Measurements from ENCODE around the gene ZNF761. TPM values are rescaled to one million over a fixed set of nuclear protein-coding genes. Genes with fewer than 3 reads are reported as not detected.
"Not testable (repeated sequence)": the region's sequence is repeated elsewhere in the genome, so short reads cannot be mapped to it uniquely, and the experiment has no call there.

ZNF761 gene
- 8.8 TPM for polyA plus RNA-seq (2012; ENCODE audit: missing spikeins)

DNA sequence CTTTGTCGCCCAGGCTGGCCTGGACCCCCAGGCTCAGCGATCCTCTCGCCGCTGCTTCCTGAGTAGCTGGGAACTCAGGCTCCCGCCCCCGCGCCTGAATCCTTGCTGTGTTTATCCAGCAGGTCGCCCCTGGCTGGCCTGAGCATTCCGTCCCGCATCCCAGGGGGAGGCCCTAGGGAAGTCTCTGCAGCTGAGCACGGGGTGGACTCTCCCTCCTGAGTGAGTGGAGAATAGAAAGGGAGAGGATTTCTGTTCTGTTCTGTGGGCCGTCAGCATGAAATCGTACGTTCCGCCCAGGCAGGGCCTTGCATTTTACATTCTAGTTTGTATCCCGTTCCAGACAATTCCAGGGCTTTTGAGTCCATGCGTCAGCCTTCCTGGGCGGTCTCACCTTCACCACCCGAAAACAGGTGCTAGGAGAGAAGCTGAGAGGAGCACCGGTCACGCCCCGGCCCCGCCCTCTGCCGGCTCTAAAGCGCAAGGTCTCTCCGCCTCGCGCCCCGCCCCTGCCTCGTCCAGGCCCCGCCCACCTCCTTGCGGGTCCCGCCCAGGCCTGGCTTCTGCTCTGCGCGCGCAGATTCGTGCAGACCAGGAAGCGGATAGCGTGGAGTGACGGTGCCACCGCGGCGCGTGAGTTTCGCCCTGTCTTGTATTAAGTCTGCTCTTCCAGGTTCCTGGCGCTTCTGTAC is at the start of gene ZNF761:
ZNF761 (plus strand) TSS at position 586 of the 689 bp plus-strand sequence. CDS start 15,285 bp downstream, outside the sequence.
- FAIRE-seq = peak; percentile 90
- DNase-seq (ENCODE audit: insufficient read length) = peak; percentile 69
- TF ChIP-seq TAF1 (IDR thresholded peaks at IDR 0.05; ENCODE audit: borderline replicate concordance, low read depth, low read length) (peak; percentile 61; the same call in 1 of the 2 replicates), POLR2AphosphoS5 (IDR thresholded peaks at IDR 0.05; ENCODE audit: low read depth, low read length) (peak; percentile 87), POLR2A (IDR thresholded peaks at IDR 0.05; ENCODE audit: low read depth, low read length) (peak; percentile 86)

GRCh38 chr19:53388168-53388567 is 43.6 kb upstream of the ZNF761 start:
- FAIRE-seq (no peak), DNase-seq (ENCODE audit: insufficient read length) (no peak)
- TF ChIP-seq TAF1 (IDR thresholded peaks at IDR 0.05; ENCODE audit: borderline replicate concordance, low read depth, low read length) (no peak), POLR2A (IDR thresholded peaks at IDR 0.05; ENCODE audit: low read depth, low read length) (no peak), POLR2AphosphoS5 (IDR thresholded peaks at IDR 0.05; ENCODE audit: low read depth, low read length) (no peak)

GRCh38 chr19:53388904-53389303 is 42.9 kb upstream of the ZNF761 start:
- DNase-seq (ENCODE audit: insufficient read length) (no peak), FAIRE-seq (no peak)
- TF ChIP-seq TAF1 (IDR thresholded peaks at IDR 0.05; ENCODE audit: borderline replicate concordance, low read depth, low read length) (no peak), POLR2AphosphoS5 (IDR thresholded peaks at IDR 0.05; ENCODE audit: low read depth, low read length) (no peak), POLR2A (IDR thresholded peaks at IDR 0.05; ENCODE audit: low read depth, low read length) (no peak)

DNA sequence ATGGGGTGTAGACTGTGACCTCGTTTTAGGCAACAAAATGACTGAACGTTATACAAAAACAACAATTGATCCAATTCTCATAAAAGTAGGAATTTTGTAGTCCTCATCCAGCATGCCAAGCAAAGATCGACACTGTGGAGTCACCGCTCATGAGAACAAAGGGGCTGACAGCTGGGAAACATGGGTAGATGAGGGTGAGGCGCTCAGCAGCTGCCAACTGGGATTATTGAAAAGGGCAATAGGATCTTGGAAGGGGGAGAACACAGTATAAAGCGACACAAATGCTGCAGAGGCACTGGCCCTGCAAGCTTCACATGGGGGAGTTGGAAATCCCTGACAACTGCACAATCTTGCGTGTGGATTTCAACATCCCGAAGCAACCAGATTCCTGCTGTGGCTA is 42.2 kb upstream of the ZNF761 start:
- FAIRE-seq = no peak
- TF ChIP-seq POLR2AphosphoS5 (IDR thresholded peaks at IDR 0.05; ENCODE audit: low read depth, low read length) (no peak), POLR2A (IDR thresholded peaks at IDR 0.05; ENCODE audit: low read depth, low read length) (no peak), TAF1 (IDR thresholded peaks at IDR 0.05; ENCODE audit: borderline replicate concordance, low read depth, low read length) (no peak)
- no peak for DNase-seq (ENCODE audit: insufficient read length)

DNA sequence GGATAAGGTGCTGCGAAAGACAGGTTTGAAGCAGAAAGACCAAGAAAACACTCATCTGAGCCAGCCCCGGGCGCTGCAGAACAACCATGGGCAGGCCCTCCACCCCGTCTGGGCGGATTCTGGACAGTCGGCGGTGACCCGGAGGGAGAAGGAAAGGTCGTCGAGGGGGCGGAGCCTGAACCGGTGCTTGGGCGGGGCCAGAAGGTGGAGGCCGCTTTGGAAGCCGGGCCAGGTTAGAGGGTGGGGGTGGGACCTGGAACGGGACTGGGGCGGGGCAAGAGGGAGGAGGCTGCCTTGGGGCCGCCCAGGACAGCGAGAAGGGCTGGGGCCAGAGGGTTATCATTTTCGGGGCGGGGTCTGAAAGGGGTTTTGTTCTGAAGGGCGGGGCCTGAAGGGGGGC is 41.8 kb upstream of the ZNF761 start:
- FAIRE-seq (no peak), DNase-seq (ENCODE audit: insufficient read length) (no peak)
- no peak for TF ChIP-seq TAF1 (IDR thresholded peaks at IDR 0.05; ENCODE audit: borderline replicate concordance, low read depth, low read length)
- TF ChIP-seq POLR2A (IDR thresholded peaks at IDR 0.05; ENCODE audit: low read depth, low read length) = no peak
- no peak for TF ChIP-seq POLR2AphosphoS5 (IDR thresholded peaks at IDR 0.05; ENCODE audit: low read depth, low read length)

- no peak for TF ChIP-seq POLR2A (IDR thresholded peaks at IDR 0.05; ENCODE audit: low read depth, low read length)
- DNase-seq (ENCODE audit: insufficient read length) (no peak), FAIRE-seq (no peak)
Measured at GRCh38 chr19:53394522-53394973, 37.2 kb upstream of the ZNF761 start.

DNA sequence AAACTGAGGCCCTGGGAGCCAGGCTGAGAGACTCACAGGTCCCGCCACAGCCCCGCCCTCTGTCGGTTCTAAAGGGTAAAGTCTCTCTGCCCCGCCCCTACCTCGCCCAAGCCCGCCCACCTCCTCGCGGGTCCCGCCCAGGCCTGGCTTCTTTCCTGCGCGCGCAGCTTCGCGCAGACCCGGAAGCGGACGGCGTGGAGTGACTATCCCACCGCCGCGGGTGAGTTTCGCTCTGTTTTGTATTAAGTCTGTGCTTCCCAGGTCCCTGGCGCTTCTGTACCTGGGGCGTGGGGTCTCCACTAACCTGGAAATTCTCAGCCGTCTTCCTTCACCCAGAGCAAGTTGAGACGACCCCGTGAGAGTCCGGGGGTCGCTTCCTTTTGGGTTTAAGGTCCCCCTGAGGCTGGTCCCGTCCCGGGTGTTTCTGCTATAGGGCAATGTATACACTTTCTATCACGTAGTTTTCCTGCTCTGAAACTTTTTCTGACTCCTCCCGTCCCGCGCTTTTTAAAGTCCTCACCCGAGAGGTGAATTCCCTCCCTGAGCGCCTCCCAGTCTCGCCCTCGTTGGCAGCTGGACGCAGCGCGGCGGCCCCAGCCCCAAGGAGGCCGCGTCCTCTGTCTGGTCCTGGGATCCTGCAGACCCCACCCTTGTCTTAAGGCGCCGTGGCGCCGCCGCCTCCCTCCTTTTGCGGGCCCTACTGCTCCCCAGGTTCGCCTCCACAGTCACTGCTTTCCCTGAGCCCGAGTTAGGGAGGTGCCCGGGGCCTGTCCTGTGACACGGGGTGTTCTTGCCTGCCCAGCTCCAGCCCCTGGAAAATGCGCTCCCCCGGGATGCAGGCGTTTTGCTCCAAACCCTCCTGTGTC is 36.6 kb upstream of the ZNF761 start, which contains the start of gene ZNF765:
ZNF765 (plus strand) TSS at position 176 of the 866 bp plus-strand sequence. CDS start 2,867 bp downstream, outside the sequence.
- TF ChIP-seq POLR2AphosphoS5 (IDR thresholded peaks at IDR 0.05; ENCODE audit: low read depth, low read length) = peak; percentile 79
- peak; percentile 82 for TF ChIP-seq POLR2A (IDR thresholded peaks at IDR 0.05; ENCODE audit: low read depth, low read length)
- no peak; the same call in 1 of the 2 replicates for TF ChIP-seq TAF1 (IDR thresholded peaks at IDR 0.05; ENCODE audit: borderline replicate concordance, low read depth, low read length)
- FAIRE-seq (peak; percentile 78), DNase-seq (ENCODE audit: insufficient read length) (peak; percentile 76)

- DNase-seq (ENCODE audit: insufficient read length); FAIRE-seq: not testable (repeated sequence)
Measured at GRCh38 chr19:53395840-53396524, 35.8 kb upstream of the ZNF761 start.

- FAIRE-seq (no peak), DNase-seq (ENCODE audit: insufficient read length) (no peak)
Measured at GRCh38 chr19:53396525-53396868, 35.3 kb upstream of the ZNF761 start.

GRCh38 chr19:53397918-53398317 is 33.9 kb upstream of the ZNF761 start:
- not testable (repeated sequence) for DNase-seq (ENCODE audit: insufficient read length); FAIRE-seq

More at GRCh38 chr19:53396525-53396868, 35.3 kb upstream of the ZNF761 start:
- TF ChIP-seq POLR2A (IDR thresholded peaks at IDR 0.05; ENCODE audit: low read depth, low read length) (no peak), POLR2AphosphoS5 (IDR thresholded peaks at IDR 0.05; ENCODE audit: low read depth, low read length) (no peak), TAF1 (IDR thresholded peaks at IDR 0.05; ENCODE audit: borderline replicate concordance, low read depth, low read length) (no peak)

DNA sequence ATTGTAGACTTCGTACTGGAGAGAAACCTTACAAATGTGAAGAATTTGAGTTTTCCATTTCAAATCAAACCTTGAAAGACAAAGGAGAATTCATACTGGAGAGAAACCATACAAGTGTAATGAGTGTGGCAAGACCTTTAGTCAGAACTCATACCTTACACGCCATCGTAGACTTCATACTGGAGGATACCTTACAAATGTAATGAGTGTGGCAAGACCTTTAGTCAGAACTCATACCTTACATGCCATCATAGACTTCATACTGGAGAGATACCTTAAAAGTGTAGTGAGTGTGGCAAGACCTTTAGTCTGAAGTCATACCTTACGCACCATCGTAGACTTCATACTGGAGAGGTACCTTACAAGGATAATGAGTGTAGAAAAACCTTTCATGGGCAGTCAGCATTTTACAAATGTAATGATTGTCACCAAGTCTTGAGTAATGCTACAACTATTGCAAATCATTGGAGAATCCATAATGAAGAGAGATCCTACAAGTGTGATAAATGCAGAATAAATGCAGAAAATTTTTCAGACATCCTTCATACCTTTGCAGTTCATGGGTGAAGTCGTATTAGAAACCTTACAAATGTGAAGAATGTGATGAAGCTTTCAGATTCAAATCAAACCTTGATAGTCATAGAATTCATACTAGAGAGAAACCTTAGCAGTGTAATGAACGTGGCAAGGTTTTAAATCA is 22.1 kb upstream of the ZNF761 start:
- no peak for FAIRE-seq
- DNase-seq (ENCODE audit: insufficient read length) = no peak
- no peak for TF ChIP-seq POLR2AphosphoS5 (IDR thresholded peaks at IDR 0.05; ENCODE audit: low read depth, low read length)
- TF ChIP-seq TAF1 (IDR thresholded peaks at IDR 0.05; ENCODE audit: borderline replicate concordance, low read depth, low read length) = no peak
- no peak for TF ChIP-seq POLR2A (IDR thresholded peaks at IDR 0.05; ENCODE audit: low read depth, low read length)

- FAIRE-seq; DNase-seq (ENCODE audit: insufficient read length): not testable (repeated sequence)
Measured at GRCh38 chr19:53420520-53421315, 11.1 kb upstream of the ZNF761 start.
